Peyer's patch (tissue), 4 donors: ENCODE measurements around the gene AGBL5. TPM values are rescaled to one million over a fixed set of nuclear protein-coding genes. Genes with fewer than 3 reads are reported as not detected.

ENCODE experiments used
- DNase-seq, 3 donors: peaks; one replicate each; pipeline ENCODE4 v3.0.0-alpha.2; 2017 to 2019
- H3K27ac ChIP-seq, 4 donors: fragments of 200-600 bp; sonication (generic); one replicate each; pipeline ENCODE4 v1.5.1; 2016 to 2019
- H3K27me3 ChIP-seq, 2 donors: fragments of 200-600 bp; sonication (generic); one replicate each; pipeline ENCODE4 v1.5.1; 2019
- H3K36me3 ChIP-seq, 3 donors: fragments of 200-600 bp; sonication (generic); one replicate each; pipeline ENCODE4 v1.5.1; 2016 to 2019
- H3K4me1 ChIP-seq, 4 donors: fragments of 200-600 bp; sonication (generic); one replicate each; pipeline ENCODE4 v1.5.1; 2016 to 2019
- H3K4me3 ChIP-seq, 4 donors: fragments of 200-600 bp; sonication (generic); 1 replicate in 3 of 4; 2 replicates in 1 of 4; pipeline ENCODE4 v1.5.1; 2016 to 2019; ENCODE audit warnings: mild to moderate bottlenecking in 1 of 4
- H3K9me3 ChIP-seq, 4 donors: fragments of 200-600 bp; sonication (generic); one replicate each; pipeline ENCODE4 v1.5.1; 2016 to 2019; ENCODE audit warnings: mild to moderate bottlenecking in 1 of 4
- CTCF ChIP-seq, 6 experiments: fragments of 450-650 bp in 4 of 6; fragments of 200-600 bp in 2 of 6; sonication (generic) in 1 of 6; IDR thresholded peaks; one replicate each; pipeline ENCODE4 v1.5.1; 2017 to 2019; ENCODE audit warnings: antibody characterized with exemption in 6 of 6, mild to moderate bottlenecking in 3 of 6, moderate library complexity in 1 of 6
- POLR2A ChIP-seq, 2 donors: fragments of 450-650 bp; IDR thresholded peaks; one replicate each; pipeline ENCODE4 v1.5.1; 2017; ENCODE audit warnings: antibody characterized with exemption in 2 of 2, mild to moderate bottlenecking in 2 of 2, moderate library complexity in 2 of 2
- total RNA-seq, 4 donors: library from RNA; depleted of rRNA; stranded (reverse); fragments of >200 nt; gene quantifications; one replicate each; pipeline ENCODE4 v1.1.0, GENCODE V29; 2016

Gene AGBL5
- 10 to 100 TPM in 3 of 4 donors, 1 to 10 TPM in 1; 7.5 to 18.2 (median 12.3) TPM for total RNA-seq

GRCh38 chr2:27050996-27051901, at the start of gene AGBL5:
AGBL5 (plus strand) TSS chr2:27051668; CDS start chr2:27052959, 1,291 bp downstream.
- Histone ChIP-seq H3K27ac (peak within 1 kb of the TSS; percentile 80 to 93 (median 90)), H3K27me3 (no peaks in the 10 kb centered on the region), H3K36me3 (peaks cover 0 to 27% (median 0%) of the 10 kb centered on the region in 3 donors), H3K4me3 (peak within 1 kb of the TSS; percentile 62 to 96 (median 92)), H3K9me3 (no peaks in the 10 kb centered on the region), H3K4me1 (peaks cover 0 to 14% (median 8%) of the 10 kb centered on the region in 4 donors)
- TF ChIP-seq POLR2A (IDR thresholded peaks at IDR 0.05) = peak in 1 of 2 donors; percentile 71
- TF ChIP-seq CTCF (IDR thresholded peaks at IDR 0.05) = peak in 2 of 6 experiments; percentile 5 to 6
- peak; percentile 95 to 98 (median 96) for DNase-seq

- no peaks in the 10 kb centered on the region for H3K4me1 ChIP-seq
- H3K9me3 ChIP-seq = no peaks in the 10 kb centered on the region
- H3K4me3 ChIP-seq = no peak overlapping the region
- DNase-seq = no peak
- TF ChIP-seq CTCF (IDR thresholded peaks at IDR 0.05) (no peak), POLR2A (IDR thresholded peaks at IDR 0.05) (no peak)
- H3K27ac ChIP-seq = no peak overlapping the region
- H3K36me3 ChIP-seq = no peaks in the 10 kb centered on the region
- H3K27me3 ChIP-seq = no peaks in the 10 kb centered on the region
These were observed 49.5 kb upstream of the AGBL5 start for GRCh38 chr2:27001950-27002349.

GRCh38 chr2:27003007-27003406, 48.5 kb upstream of the AGBL5 start:
- no peaks in the 10 kb centered on the region for H3K4me1 ChIP-seq
- TF ChIP-seq POLR2A (IDR thresholded peaks at IDR 0.05) = no peak
- TF ChIP-seq CTCF (IDR thresholded peaks at IDR 0.05) = no peak

GRCh38 chr2:27003857-27004256, 47.6 kb upstream of the AGBL5 start:
- H3K9me3 ChIP-seq = no peaks in the 10 kb centered on the region
- H3K27me3 ChIP-seq = no peaks in the 10 kb centered on the region
- H3K27ac ChIP-seq = no peak overlapping the region
- DNase-seq = no peak
- H3K4me3 ChIP-seq = no peak overlapping the region
- H3K4me1 ChIP-seq = no peaks in the 10 kb centered on the region
- TF ChIP-seq CTCF (IDR thresholded peaks at IDR 0.05) (no peak), POLR2A (IDR thresholded peaks at IDR 0.05) (no peak)
- no peaks in the 10 kb centered on the region for H3K36me3 ChIP-seq

More at GRCh38 chr2:27003007-27003406, 48.5 kb upstream of the AGBL5 start:
- no peak overlapping the region for H3K27ac ChIP-seq
- no peaks in the 10 kb centered on the region for H3K9me3 ChIP-seq
- DNase-seq = no peak
- H3K4me3 ChIP-seq = no peak overlapping the region
- H3K27me3 ChIP-seq = no peaks in the 10 kb centered on the region
- no peaks in the 10 kb centered on the region for H3K36me3 ChIP-seq

GRCh38 chr2:27006602-27007415, 44.7 kb upstream of the AGBL5 start:
- H3K9me3 ChIP-seq = no peaks in the 10 kb centered on the region
- TF ChIP-seq CTCF (IDR thresholded peaks at IDR 0.05) = no peak
- no peak for TF ChIP-seq POLR2A (IDR thresholded peaks at IDR 0.05)
- no peak for DNase-seq
- H3K4me1 ChIP-seq = no peaks in the 10 kb centered on the region
- H3K36me3 ChIP-seq = no peaks in the 10 kb centered on the region
- no peak overlapping the region for H3K27ac ChIP-seq
- no peak overlapping the region for H3K4me3 ChIP-seq
- no peaks in the 10 kb centered on the region for H3K27me3 ChIP-seq
